ENCODE measurements around the gene OSM.

The OSM gene

DNA sequence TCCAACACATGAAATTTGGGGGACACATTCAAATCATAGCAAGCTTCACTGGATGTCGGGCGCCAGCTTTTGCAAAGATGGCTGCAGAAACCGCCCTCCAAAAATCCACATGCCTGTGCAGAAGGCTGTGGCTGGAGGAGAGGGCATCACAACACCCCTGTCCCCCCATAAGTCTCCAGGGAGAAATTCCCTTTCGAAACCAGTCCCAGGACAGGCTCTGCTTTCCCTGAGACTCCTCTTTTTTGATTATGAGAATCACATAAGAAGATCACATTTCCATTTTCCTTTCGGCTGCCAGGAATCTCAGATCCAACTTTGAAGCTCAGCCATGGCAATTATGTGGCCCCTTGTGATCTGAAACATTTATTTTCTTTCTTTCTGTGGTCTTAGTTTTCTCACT, 29.8 kb downstream of the OSM start:
- Histone ChIP-seq H3K36me3 (ENCODE audit: control insufficient read depth in 2 of 2, insufficient read depth in 1 of 2, low read length in 2 of 2) (peaks cover 0 to 6% of the 10 kb centered on the region in 2 experiments; a peak in 1 of 3 replicates), H3K27ac (ENCODE audit: extremely low read depth, low read depth, low read length) (no peak overlapping the region), H3K4me1 (ENCODE audit: control insufficient read depth, insufficient read depth, low read length) (no peaks in the 10 kb centered on the region), H3K4me3 (ENCODE audit: low read depth, low read length) (no peak overlapping the region), H3K9me3 (ENCODE audit: control insufficient read depth, insufficient read depth, low read depth, low read length) (no peaks in the 10 kb centered on the region)
- ChIA-PET CTCF (interaction anchor here (0.6 to 4.2 kb wide), 7 partner anchors 9 to 129 kb away, joined by 3 to 19 read pairs (median 3); no protein-coding TSS in a partner anchor), POLR2A (interaction anchor here (2.9 kb wide), 1 partner anchor 9 kb away, joined by 7 read pairs; the partner anchor contains the start of gene LIF)
- TF ChIP-seq WT1 (tag by site-specific recombination; IDR thresholded peaks at IDR 0.05) (no peak), ZNF433 (tag by site-specific recombination; IDR thresholded peaks at IDR 0.05; ENCODE audit: low read depth) (no peak), ZNF112 (tag by site-specific recombination; IDR thresholded peaks at IDR 0.05) (no peak)

DNA sequence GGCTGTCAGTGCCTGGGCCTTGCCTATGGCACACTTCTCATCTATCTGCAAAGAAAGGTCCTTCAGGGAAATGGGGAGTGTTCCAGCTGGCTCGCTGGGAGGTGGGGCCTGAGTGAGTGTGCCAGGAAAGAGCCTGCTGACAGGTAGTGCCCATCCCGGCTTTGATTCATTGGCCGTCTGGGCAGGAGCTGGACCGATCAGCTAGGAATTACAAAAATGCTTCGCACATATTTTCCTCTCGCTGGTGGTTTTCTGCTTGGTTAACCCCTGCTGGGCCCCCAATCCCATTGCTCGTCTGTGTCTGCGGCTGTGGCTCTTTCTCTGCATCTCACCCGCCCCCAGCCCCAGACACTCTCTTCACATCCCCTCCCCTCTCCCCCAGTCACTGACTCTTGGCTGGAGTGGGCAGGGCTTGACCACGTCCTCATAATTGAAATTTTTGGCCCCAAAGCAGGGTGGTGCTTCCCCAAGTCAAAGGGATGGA, 30.9 kb downstream of the OSM start:
- TF ChIP-seq OVOL3 (tag by site-specific recombination; IDR thresholded peaks at IDR 0.05) = no peak
- TF ChIP-seq FEZF1 (tag by site-specific recombination; IDR thresholded peaks at IDR 0.05) = no peak
- TF ChIP-seq, protein P1, sequence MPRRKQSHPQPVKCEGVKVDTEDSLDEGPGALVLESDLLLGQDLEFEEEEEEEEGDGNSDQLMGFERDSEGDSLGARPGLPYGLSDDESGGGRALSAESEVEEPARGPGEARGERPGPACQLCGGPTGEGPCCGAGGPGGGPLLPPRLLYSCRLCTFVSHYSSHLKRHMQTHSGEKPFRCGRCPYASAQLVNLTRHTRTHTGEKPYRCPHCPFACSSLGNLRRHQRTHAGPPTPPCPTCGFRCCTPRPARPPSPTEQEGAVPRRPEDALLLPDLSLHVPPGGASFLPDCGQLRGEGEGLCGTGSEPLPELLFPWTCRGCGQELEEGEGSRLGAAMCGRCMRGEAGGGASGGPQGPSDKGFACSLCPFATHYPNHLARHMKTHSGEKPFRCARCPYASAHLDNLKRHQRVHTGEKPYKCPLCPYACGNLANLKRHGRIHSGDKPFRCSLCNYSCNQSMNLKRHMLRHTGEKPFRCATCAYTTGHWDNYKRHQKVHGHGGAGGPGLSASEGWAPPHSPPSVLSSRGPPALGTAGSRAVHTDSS (tag by site-specific recombination; IDR thresholded peaks at IDR 0.05) = no peak
- TF ChIP-seq ZNF366 (tag by site-specific recombination; conservative IDR thresholded peaks at IDR 0.05) = no peak
- Histone ChIP-seq H3K9me3 (ENCODE audit: control insufficient read depth, insufficient read depth, low read depth, low read length) (no peaks in the 10 kb centered on the region), H3K4me1 (ENCODE audit: control insufficient read depth, insufficient read depth, low read length) (no peaks in the 10 kb centered on the region), H3K27ac (ENCODE audit: extremely low read depth, low read depth, low read length) (no peak overlapping the region), H3K36me3 (ENCODE audit: control insufficient read depth in 2 of 2, insufficient read depth in 1 of 2, low read length in 2 of 2) (no peaks in the 10 kb centered on the region), H3K4me3 (ENCODE audit: low read depth, low read length) (no peak overlapping the region)
- ChIA-PET POLR2A (interaction anchor here (0.6 to 2.9 kb wide), 3 partner anchors 11 to 682 kb away, joined by 3 to 7 read pairs (median 4); partner anchors contain the start of genes LIF and THOC5), CTCF (interaction anchor here (0.6 to 4.2 kb wide), 6 partner anchors 10 to 997 kb away, joined by 3 to 19 read pairs (median 4); no protein-coding TSS in a partner anchor)

DNA sequence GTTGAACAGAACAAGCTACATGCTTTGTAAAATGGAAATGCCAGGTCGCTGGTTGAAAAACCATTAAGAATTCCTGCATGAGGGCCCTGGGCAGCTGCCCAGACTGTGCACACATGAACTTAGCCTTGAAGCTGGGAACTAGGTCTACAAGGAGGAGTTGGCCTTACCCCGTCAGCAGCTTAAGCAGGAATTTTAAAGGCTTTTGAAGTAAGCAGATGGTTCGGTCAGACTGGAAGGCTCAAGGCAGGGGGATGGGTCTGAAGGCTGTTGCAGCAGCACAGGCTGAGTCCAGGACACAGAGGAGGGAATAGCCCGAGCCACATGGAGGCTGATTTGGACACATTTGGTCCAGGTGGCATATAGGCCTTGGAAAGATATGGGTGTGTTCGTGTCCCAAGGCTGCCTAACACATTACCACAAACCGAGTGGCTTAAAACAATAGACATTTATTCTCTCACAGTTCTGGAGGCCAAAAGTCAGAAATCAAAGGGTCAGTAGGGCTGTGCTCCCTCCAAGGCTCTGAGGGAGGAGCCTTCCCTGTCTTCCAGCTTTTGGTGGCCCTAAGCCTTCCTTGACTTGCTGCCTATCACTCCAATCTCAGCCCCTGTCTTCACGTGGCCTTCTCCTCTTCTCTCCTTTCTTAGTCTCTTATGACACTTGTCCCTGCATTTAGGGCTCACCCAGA, 31.7 kb downstream of the OSM start:
- ChIA-PET POLR2A (interaction anchor here (0.6 to 2.9 kb wide), 4 partner anchors 11 to 681 kb away, joined by 3 to 7 read pairs (median 4); partner anchors contain the start of genes LIF and THOC5), CTCF (interaction anchor here (0.9 to 4.2 kb wide), 3 partner anchors 19 to 127 kb away, joined by 4 to 19 read pairs (median 6); no protein-coding TSS in a partner anchor)
- H3K4me1 ChIP-seq (ENCODE audit: control insufficient read depth, insufficient read depth, low read length) = no peaks in the 10 kb centered on the region
- H3K36me3 ChIP-seq (ENCODE audit: control insufficient read depth in 2 of 2, insufficient read depth in 1 of 2, low read length in 2 of 2) = no peaks in the 10 kb centered on the region
- H3K4me3 ChIP-seq (ENCODE audit: low read depth, low read length) = no peak overlapping the region
- no peak overlapping the region for H3K27ac ChIP-seq (ENCODE audit: extremely low read depth, low read depth, low read length)
- H3K9me3 ChIP-seq (ENCODE audit: control insufficient read depth, insufficient read depth, low read depth, low read length) = no peaks in the 10 kb centered on the region
- TF ChIP-seq ZSCAN30 (tag by site-specific recombination; IDR thresholded peaks at IDR 0.05) (no peak), ZNF529 (tag by site-specific recombination; IDR thresholded peaks at IDR 0.05; ENCODE audit: insufficient replicate concordance) (no peak), ZNF423 (tag by site-specific recombination; IDR thresholded peaks at IDR 0.05) (no peak), ZNF174 (tag by site-specific recombination; IDR thresholded peaks at IDR 0.05) (no peak), MZF1 (tag by site-specific recombination; IDR thresholded peaks at IDR 0.05; ENCODE audit: borderline replicate concordance) (no peak), ZNF777 (tag by site-specific recombination; IDR thresholded peaks at IDR 0.05; ENCODE audit: borderline replicate concordance) (no peak), ZNF830 (tag by site-specific recombination; IDR thresholded peaks at IDR 0.05; ENCODE audit: low read depth) (no peak), ZNF600 (tag by site-specific recombination; IDR thresholded peaks at IDR 0.05) (no peak), ZBTB17 (tag by site-specific recombination; IDR thresholded peaks at IDR 0.05) (no peak), ZNF473 (tag by site-specific recombination; IDR thresholded peaks at IDR 0.05) (no peak)
- TF ChIP-seq, protein P2, sequence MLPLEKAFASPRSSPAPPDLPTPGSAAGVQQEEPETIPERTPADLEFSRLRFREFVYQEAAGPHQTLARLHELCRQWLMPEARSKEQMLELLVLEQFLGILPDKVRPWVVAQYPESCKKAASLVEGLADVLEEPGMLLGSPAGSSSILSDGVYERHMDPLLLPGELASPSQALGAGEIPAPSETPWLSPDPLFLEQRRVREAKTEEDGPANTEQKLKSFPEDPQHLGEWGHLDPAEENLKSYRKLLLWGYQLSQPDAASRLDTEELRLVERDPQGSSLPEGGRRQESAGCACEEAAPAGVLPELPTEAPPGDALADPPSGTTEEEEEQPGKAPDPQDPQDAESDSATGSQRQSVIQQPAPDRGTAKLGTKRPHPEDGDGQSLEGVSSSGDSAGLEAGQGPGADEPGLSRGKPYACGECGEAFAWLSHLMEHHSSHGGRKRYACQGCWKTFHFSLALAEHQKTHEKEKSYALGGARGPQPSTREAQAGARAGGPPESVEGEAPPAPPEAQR (tag by site-specific recombination; IDR thresholded peaks at IDR 0.05) = no peak
- TF ChIP-seq, protein P3, sequence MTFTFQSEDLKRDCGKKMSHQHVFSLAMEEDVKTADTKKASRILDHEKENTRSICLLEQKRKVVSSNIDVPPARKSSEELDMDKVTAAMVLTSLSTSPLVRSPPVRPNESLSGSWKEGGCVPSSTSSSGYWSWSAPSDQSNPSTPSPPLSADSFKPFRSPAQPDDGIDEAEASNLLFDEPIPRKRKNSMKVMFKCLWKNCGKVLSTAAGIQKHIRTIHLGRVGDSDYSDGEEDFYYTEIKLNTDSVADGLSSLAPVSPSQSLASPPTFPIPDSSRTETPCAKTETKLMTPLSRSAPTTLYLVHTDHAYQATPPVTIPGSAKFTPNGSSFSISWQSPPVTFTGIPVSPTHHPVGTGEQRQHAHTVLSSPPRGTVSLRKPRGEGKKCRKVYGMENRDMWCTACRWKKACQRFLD (tag by site-specific recombination; IDR thresholded peaks at IDR 0.05) = no peak
- TF ChIP-seq, protein P4, sequence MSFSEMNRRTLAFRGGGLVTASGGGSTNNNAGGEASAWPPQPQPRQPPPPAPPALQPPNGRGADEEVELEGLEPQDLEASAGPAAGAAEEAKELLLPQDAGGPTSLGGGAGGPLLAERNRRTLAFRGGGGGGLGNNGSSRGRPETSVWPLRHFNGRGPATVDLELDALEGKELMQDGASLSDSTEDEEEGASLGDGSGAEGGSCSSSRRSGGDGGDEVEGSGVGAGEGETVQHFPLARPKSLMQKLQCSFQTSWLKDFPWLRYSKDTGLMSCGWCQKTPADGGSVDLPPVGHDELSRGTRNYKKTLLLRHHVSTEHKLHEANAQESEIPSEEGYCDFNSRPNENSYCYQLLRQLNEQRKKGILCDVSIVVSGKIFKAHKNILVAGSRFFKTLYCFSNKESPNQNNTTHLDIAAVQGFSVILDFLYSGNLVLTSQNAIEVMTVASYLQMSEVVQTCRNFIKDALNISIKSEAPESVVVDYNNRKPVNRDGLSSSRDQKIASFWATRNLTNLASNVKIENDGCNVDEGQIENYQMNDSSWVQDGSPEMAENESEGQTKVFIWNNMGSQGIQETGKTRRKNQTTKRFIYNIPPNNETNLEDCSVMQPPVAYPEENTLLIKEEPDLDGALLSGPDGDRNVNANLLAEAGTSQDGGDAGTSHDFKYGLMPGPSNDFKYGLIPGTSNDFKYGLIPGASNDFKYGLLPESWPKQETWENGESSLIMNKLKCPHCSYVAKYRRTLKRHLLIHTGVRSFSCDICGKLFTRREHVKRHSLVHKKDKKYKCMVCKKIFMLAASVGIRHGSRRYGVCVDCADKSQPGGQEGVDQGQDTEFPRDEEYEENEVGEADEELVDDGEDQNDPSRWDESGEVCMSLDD (tag by site-specific recombination; IDR thresholded peaks at IDR 0.05) = no peak
- TF ChIP-seq, protein P5, sequence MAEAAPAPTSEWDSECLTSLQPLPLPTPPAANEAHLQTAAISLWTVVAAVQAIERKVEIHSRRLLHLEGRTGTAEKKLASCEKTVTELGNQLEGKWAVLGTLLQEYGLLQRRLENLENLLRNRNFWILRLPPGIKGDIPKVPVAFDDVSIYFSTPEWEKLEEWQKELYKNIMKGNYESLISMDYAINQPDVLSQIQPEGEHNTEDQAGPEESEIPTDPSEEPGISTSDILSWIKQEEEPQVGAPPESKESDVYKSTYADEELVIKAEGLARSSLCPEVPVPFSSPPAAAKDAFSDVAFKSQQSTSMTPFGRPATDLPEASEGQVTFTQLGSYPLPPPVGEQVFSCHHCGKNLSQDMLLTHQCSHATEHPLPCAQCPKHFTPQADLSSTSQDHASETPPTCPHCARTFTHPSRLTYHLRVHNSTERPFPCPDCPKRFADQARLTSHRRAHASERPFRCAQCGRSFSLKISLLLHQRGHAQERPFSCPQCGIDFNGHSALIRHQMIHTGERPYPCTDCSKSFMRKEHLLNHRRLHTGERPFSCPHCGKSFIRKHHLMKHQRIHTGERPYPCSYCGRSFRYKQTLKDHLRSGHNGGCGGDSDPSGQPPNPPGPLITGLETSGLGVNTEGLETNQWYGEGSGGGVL (tag by site-specific recombination; IDR thresholded peaks at IDR 0.05) = no peak
